GM19239 (cell line): ENCODE data around the gene USH1G.
A peak's percentile ranks its signal among the peaks of the same experiment; 100 is the strongest.
"Not testable (repeated sequence)": the region's sequence is repeated elsewhere in the genome, so short reads cannot be mapped to it uniquely, and the experiment has no call there.

ENCODE experiments used
- DNase-seq: peaks from one replicate; pipeline ENCODE4 v3.0.0; 2011; ENCODE audit warnings: low spot score; ENCODE audit not compliant: insufficient read length
- FAIRE-seq: peaks from 2 replicates; lab custom pipeline; 2011; peaks lifted over from hg19 to GRCh38; lab: Jason Lieb, UNC

Gene USH1G

DNA sequence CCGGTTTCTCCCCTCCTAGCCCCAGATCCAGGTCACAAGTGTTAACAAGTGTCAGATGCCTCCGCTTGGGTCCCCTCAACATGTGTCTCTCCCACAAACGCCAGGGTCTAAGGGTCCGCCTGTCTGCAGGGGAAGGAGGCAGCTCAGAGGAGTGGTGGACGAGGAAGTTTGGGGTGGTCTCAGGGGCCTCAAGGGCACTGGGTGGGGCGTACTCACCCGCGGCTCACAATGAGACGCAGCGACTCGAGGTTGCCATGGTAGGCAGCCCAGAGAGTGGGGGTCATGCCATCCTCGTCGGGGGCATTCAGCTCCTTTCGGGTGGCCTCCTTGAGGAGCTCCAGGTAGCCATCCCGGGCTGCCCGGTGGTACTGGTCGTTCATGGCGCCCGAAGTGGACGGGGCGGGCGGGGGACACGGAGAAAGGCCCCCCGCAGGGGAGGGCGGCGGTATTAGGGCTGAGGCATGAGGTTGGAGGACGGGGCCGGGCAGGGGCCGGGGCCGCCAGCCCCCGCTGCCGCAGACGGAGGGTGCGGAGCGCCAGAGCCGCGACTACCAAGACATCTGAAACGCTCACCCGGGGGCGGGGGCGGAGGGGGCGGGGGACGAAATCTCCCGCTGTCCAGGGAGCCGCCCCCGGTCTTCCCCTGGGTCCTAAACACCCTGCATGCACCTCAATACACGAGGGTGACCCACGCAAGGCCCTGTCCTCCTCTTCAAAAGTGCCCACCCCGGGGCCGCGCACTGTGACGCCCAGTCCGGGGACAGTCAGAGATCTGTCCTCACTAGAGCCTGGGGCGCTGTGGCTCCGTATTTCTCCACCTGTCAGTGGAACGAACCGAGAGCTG is at the start of gene USH1G:
Gene USH1G, minus strand, starts transcription at position 562 of the 844 bp plus-strand sequence. Its CDS starts 182 bp downstream, at position 380.
- DNase-seq (peak; percentile 45), FAIRE-seq (no peak)

DNA sequence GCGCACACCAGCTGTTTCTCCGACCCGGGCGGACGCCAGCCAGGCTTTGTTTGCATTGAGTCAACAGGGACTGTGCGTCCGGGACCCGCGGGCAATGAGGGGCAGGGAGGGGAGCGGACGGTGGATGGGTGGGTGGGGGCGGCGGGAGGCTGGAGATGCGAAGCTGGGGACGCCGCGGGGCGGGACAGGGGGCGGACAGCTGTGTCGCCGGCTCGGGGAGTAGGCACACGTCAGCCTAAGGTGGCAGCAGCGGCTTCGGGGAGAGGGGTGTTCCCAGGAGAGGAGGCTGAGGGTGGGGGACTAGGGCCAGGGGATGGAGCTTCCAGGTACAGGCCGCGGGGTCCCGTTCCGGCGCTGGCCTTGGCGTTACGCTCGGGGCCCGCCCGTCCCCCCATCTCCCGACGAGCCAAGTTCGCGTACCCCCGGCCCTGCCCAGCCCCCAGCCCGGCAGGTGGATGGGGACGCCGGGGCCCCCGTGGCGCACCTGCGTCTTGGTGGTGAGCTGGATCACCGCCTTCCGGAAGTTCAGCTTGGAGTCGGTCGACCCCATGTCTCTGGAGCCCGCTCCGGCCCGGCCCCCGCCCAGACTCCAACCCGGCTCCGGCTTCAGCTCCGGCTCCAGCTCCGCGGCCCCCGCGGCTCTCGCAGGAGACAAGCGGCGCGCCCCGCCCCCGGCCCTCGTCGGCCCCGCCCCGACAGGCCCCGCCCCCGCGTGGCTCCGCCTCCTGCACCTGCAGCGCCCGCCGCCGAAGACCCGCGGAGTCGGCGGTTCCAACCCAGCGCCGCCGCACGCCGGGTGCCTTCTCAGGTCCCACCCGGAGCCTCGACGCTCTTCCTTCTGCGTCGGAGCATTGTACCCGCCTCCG is 49.3 kb upstream of the USH1G start, which contains the start of gene HID1:
Gene HID1, minus strand, starts transcription at position 653 of the 866 bp plus-strand sequence. Its CDS starts 103 bp downstream, at position 550.
- DNase-seq, result peak; percentile 78
- FAIRE-seq, result no peak

- DNase-seq, result no peak
Observed at GRCh38 chr17:74971842-74972106, 48.7 kb upstream of the USH1G start.

GRCh38 chr17:74971069-74971841 is 48.2 kb upstream of the USH1G start:
- DNase-seq, result no peak
- no peak for FAIRE-seq

More at GRCh38 chr17:74971842-74972106, 48.7 kb upstream of the USH1G start:
- no peak for FAIRE-seq

DNA sequence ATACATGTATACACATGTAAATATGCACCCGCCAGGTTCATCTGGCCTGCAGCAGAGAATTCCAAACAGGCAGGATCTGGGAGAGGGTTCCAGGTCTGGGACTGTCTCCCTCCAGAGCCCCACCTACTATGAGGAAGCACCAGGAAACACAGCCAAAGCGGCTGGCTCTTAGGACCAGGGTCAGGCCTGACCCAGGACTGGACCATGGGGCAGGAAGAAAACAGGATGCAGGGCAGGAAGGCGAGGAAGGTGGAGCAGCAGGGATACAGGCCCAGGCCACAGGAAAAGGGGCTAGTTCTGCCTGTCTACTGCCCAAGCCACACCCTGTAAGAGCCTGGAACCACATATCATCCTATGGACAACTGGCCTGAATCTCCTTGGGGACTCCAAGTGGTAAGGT is 47.3 kb upstream of the USH1G start:
- FAIRE-seq, result no peak

GRCh38 chr17:74969501-74969900 is 46.4 kb upstream of the USH1G start:
- FAIRE-seq, DNase-seq: not testable (repeated sequence)

More for the DNA sequence above, 47.3 kb upstream of the USH1G start:
- no peak for DNase-seq

GRCh38 chr17:74968361-74968780 is 45.3 kb upstream of the USH1G start:
- no peak for FAIRE-seq

DNA sequence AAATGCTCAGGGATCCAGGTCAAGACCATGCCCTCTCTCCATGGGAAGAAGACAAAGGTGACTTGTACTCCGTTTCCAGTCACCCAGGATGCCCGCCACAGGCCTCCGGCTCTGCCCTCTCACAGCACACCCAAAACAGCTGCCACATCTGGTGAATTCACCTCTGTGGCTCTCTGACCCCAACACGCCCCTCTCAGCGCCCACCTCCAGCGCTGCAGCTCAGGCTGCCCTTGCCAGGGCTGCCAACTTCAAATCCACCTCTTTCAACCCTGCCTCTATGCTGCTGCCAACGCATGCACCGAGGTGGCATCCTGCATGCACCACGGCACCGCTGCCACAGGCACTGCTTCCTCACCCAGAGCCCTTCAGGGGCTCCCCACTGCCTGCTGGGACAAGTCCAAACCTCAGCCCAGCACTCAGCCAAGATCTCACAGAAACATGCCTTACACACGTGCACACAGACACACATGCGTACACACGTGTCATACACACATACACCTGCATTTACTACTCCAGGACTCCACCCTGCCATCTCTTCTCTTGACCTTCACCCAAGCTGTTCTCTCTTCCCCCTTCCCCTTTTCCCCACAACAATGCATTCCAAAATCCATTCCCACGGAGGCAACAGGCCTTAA is 42.0 kb upstream of the USH1G start:
- DNase-seq, result no peak
- FAIRE-seq, result no peak

More at GRCh38 chr17:74968361-74968780, 45.3 kb upstream of the USH1G start:
- no peak for DNase-seq

- DNase-seq (no peak), FAIRE-seq (no peak)
Observed at GRCh38 chr17:74964246-74964761, 41.2 kb upstream of the USH1G start.

GRCh38 chr17:74963656-74964055 is 40.6 kb upstream of the USH1G start:
- DNase-seq (no peak), FAIRE-seq (no peak)

DNA sequence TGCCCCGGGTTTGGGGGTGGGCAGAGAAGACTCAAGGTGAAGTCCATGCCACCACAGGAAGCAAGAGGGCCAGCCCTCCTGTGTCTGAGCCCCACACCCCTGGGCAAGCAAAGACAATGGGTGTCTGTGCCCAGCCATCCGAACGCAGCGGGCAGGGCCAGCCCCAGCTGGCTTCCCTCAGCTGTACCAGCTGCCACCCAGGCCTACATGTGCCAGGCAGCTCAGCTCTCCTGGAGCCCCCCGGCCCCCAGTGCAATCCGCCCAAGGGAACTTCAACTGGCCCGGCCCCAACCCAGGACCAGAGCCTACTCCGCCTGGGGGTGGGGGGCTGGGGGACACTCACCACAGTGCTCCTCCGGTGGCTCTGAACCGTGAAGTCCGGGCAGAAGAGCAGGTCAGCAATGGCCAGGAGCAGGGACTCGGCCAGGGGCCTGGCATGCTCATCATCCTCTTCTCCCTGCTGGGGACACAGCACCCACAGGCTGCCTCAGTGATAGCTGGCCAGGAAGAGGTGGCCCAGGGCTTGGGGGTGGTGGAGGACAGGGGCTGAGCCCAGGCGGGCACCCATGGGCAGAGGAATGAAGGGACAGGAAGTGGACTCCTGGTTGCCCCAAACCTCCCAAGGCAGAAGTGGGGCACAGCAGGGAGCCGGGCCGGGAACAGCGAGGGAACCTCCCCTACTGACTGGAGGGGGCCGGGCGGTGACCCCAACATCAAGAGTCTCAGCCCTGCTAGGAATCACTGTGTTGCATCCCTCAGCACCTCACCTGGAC is 39.8 kb upstream of the USH1G start:
- DNase-seq (no peak), FAIRE-seq (no peak)

GRCh38 chr17:74961657-74962350 is 38.7 kb upstream of the USH1G start:
- DNase-seq, result peak; percentile 90
- FAIRE-seq, result peak; percentile 79

DNA sequence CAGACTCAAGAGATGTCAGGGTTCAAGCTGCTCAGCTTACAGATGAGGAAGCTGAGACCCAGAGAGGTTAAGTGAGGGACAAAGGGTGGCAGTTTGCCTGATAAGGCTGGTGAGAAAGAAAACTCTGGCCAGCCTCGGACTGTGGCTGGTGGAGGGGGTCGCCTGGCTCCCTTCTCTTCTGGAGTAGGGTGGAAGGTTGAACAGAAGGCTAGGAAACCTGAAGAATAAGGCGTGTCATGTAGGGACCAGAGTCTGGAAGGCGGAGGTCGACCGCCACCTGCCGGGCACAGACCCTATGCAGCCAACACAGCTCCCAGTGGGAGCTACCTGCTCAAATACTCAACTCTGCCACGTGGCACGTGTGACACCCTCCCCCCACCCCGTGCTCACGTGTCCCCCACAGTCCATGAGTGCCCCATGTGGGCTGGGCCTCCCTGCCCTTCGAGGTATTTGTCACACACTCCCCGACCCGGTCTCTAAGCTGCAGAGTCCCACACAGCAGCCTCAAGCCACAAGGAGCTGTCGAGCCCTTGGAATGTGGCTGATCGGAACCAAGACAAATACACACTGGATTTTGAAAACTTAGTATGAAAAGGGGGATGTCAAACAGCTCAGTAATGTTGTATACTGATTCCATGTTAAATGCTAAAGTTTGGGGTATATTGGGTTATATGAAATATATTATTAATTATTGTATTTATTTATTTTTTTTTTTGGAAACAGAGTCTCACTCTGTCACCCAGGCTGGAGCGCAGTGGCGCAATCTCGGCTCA is 37.7 kb upstream of the USH1G start:
- DNase-seq (peak; percentile 67), FAIRE-seq (peak; percentile 80)

DNA sequence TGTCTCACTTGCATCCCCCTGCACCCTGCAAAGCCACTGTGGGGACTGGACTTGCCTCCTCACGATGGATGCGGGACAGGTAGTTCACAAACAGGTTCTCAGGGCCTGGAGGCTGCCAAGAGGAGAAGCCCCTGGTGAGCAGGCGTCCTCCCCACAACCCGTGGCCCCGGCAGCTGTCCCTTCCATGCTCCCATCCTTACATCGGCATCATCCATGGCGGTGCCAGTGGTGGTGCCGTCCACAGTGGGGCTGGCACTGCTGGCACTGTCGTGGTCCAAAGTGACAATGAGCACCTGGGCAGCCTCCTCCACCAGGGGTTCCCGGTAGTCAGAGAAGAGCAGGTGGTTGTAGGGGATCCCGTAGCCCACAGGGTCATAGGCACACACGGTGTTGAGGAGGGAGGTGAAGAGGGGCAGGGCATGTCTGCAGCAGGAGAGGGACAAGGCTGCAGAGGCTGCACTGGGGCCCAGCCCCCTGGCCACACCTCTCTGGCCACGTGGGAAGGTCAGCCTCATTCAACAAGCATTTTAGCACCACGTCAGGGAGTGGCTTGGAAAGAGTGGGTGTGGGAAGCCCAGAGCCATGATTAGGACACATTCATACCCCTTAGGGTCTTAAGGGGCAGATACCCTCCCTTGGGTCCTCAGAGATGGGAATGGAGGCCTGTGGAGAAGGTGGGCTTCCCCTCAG is 36.9 kb upstream of the USH1G start:
- FAIRE-seq (no peak), DNase-seq (no peak)

- DNase-seq (peak; percentile 82), FAIRE-seq (peak; percentile 66)
Observed at GRCh38 chr17:74957935-74958740, 35.1 kb upstream of the USH1G start.

DNA sequence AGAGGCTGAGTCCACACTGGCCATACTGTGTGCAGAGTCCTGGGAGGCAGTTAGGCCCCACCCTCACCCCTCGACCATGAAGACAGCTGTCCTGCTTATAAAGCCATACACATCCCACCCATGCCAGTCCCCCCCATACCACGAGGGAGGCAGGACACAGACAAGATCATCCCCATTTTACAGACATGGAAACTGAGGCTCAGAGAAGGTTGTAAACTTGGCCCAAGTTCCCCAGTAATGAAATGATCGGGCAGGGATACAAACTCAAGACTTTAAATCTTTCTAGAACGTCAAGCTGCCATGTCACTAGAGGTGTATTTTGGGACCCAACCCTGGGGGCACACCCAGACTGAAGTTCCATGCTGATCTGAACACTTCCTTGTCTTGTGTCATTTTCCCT is 33.0 kb upstream of the USH1G start:
- FAIRE-seq (no peak), DNase-seq (no peak)
